ENCODE results near the gene FBXO8. TPM values are rescaled to one million over a fixed set of nuclear protein-coding genes. Genes with fewer than 3 reads are reported as not detected.

Gene FBXO8
- polyA plus RNA-seq, 4 donors: 28.5 to 37.4 (median 33.5) TPM

DNA sequence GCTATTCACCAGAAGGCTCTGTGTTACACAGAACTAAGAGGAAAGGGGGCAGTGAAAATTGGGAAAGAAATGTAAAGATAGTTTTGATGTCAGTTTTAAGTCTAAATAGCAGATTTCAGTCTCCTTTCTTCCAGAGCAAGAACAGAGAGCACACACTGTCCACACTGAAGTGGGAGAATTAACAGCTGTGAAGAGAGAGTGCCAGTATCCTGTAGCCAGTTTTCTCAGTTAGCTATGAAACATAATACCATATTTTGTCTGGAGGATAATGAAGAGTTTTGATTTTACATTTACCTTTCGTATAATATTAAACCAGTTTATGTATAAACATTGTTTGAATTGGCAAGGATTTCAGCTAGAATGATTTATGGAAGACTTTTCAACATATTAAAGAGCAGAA, 35.1 kb downstream of the FBXO8 start:
- DNase-seq (ENCODE audit: low read depth in 4 of 4, low spot score in 2 of 4): no peak

- DNase-seq (ENCODE audit: low read depth in 4 of 4, low spot score in 2 of 4): no peak
These were observed 37.8 kb downstream of the FBXO8 start for GRCh38 chr4:174245714-174246113.

- no peak for DNase-seq (ENCODE audit: low read depth in 4 of 4, low spot score in 2 of 4)
These were observed 39.0 kb downstream of the FBXO8 start for GRCh38 chr4:174244441-174244840.

DNA sequence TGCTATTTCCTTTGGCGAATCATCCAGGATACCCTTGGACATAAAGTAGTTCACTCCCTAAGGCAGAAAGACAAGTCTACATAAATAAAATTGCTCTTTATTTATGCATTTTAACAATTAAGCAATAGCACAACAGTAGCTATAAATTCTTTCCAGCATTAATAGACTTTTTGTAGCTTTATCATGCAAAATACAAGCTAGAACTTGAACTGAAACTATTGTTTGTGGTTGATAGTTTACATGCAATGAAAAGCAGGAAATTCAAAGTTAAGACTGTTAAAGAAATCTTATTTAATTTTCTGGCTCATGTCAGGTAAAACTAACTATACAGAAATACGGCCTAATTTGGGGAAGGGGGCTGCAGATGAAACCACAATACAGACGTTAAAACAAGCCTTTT, 42.3 kb downstream of the FBXO8 start:
- DNase-seq (ENCODE audit: low read depth in 4 of 4, low spot score in 2 of 4): no peak

DNA sequence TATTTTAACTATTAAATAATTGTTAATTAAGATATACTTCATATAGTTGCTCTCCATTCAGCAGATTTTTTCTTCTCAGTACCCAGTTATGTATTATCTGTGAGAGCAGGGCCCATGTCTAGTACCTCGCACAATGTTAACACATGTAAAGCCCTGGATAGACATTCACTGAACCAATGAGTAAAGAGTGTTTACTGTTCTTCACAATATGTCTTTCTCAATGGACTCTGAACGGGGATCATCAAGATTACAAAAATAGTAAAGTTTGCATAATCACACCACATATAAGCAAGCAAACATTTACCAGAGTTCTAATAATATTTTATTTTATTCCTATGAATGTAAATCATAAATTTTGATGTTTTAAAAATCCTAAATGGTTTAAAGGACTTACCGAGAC, 47.1 kb downstream of the FBXO8 start:
- no peak for DNase-seq (ENCODE audit: low read depth in 4 of 4, low spot score in 2 of 4)

GRCh38 chr4:174230680-174231079, 52.8 kb downstream of the FBXO8 start:
- DNase-seq (ENCODE audit: low read depth in 4 of 4, low spot score in 2 of 4): no peak

DNA sequence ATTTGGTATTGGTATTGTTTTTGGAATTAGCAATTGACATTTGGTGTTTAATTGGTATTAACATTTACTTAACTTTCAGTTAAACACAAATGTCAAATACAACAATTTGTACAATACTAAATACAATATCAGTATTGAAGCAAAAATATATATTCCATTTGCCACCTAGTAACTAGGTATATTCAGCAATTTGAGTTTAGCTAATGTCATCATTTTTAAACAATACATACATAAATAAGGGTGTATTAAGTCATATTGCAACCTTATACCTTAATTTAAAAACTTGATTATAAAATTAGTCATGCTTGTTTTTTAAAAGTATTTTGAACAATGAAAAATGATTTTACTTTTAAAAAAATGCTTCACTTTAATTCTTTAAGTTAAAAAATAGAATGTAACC, 53.3 kb downstream of the FBXO8 start:
- no peak for DNase-seq (ENCODE audit: low read depth in 4 of 4, low spot score in 2 of 4)

GRCh38 chr4:174228988-174229387, 54.5 kb downstream of the FBXO8 start:
- no peak for DNase-seq (ENCODE audit: low read depth in 4 of 4, low spot score in 2 of 4)

GRCh38 chr4:174225349-174226049, 58.0 kb downstream of the FBXO8 start:
- no peak for DNase-seq (ENCODE audit: low read depth in 4 of 4, low spot score in 2 of 4)

- DNase-seq (ENCODE audit: low read depth in 4 of 4, low spot score in 2 of 4): no peak
These were observed 58.9 kb downstream of the FBXO8 start for GRCh38 chr4:174224550-174224949.

DNA sequence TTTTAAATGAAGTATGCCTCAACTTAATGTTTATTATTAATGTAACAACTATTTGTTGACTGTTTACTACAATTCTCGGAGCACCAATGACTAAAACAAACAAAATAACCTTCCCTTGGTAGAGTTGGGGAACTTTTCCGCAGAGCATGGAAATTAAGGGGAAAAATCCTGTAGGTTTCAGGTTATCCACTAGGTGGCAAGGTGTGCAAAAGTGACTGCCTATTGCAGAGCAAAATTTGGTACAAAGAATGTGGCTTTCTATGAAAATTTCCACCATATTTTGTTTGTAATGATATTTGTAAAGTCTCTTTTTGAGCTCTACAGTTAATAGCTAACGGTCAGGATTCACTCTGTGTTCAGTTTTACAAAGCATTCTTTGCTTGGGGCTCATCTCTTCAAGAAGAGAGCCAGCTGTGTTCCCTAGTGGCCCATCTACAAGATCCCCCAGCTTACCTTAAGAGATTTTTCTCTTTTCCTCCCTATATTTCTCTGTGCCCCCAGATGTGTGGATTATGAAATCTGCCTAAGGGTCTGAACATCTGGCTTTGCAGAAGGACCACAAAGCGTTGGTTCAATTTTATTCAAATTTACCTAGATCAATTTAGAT, 61.1 kb downstream of the FBXO8 start:
- DNase-seq (ENCODE audit: low read depth in 4 of 4, low spot score in 2 of 4): no peak

GRCh38 chr4:174218127-174218790, 65.2 kb downstream of the FBXO8 start:
- no peak for DNase-seq (ENCODE audit: low read depth in 4 of 4, low spot score in 2 of 4)

DNA sequence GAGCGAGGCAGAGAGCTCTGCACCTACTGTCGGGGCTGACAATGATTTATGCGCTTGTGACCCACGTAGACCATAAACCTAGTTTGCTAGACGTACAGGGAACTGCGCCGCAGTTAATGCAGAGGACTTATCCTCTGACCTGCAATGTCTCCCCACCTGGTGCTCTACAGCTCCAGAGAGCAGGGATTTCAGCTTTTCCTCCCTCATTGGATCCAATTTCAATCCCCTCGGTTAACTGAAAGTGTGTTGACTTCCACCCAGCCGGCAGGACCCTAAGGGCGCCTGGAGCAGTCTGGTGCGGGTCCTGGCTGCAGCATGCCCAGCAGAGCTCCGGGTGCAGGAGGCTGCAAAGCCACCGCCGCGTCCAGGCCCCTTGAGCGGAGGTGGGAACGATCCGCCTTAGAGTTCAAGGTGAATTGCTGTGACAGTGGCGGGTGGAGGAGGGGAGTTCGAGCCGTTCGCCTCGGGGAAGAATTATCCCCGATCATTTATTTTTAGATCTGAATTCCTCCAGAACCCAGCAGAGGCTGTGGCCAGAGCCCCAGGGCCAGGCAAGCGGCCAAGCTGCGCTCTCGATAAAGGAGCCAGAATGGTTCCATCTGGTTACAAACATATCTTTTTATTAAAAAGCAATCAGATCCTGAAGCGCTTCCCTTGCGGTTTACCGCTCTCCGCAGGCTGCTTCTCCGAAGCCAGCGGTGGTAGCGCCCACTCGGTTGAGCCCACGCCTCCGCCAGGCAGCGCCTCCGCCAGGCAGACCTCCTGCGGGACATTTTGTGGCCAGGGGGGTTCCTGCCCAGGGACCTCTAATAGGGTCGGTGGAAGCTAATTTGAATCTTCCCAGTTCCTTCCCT, 66.0 kb downstream of the FBXO8 start:
- DNase-seq (ENCODE audit: low read depth in 4 of 4, low spot score in 2 of 4): no peak

- DNase-seq (ENCODE audit: low read depth in 4 of 4, low spot score in 2 of 4): no peak
These were observed 66.6 kb downstream of the FBXO8 start for GRCh38 chr4:174216799-174217272.

GRCh38 chr4:174215961-174216680, 67.3 kb downstream of the FBXO8 start:
- DNase-seq (ENCODE audit: low read depth in 4 of 4, low spot score in 2 of 4): no peak

DNA sequence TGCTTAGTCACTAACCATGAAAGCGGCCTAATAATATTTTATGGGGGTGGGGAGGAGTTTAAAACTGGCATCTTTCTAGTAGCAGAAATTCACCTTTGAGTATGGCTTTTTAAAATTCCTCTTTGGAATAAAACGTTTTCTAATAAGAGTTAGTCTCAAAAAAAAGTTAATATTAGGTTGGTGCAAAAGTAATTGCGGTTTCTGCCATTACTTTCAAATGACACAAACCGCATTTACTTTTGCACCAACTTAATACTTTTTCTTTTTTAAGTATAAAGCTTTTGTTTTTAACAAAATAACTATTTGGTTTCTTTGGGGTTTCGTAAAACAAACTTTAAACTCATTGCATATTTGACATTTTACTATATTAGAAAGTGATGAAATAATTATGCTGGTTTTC, 68.4 kb downstream of the FBXO8 start:
- DNase-seq (ENCODE audit: low read depth in 4 of 4, low spot score in 2 of 4): no peak

- no peak for DNase-seq (ENCODE audit: low read depth in 4 of 4, low spot score in 2 of 4)
These were observed 69.2 kb downstream of the FBXO8 start for GRCh38 chr4:174214101-174214878.

- no peak for DNase-seq (ENCODE audit: low read depth in 4 of 4, low spot score in 2 of 4)
These were observed 69.8 kb downstream of the FBXO8 start for GRCh38 chr4:174213731-174214100.

DNA sequence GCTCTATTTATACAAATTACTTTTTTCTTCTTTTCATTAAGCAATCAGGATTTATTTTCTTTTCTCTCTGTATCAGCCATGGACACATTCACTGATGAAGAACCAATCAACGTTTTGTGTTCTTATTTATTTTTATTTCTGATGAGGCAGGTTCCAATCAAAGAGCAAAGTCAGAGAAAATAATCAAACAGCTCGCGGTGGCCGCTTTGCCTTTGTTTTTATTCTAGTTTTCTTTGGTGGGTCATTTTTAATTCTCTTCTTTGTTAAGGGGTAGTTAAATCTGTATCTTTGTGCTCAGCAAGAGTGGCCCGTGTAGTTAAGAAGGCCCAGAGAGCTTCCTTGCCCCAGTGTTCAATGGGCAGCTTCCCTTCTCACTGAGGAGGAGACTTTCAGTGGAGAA, 71.4 kb downstream of the FBXO8 start:
- no peak for DNase-seq (ENCODE audit: low read depth in 4 of 4, low spot score in 2 of 4)

GRCh38 chr4:174211622-174212044, 71.8 kb downstream of the FBXO8 start:
- DNase-seq (ENCODE audit: low read depth in 4 of 4, low spot score in 2 of 4): no peak

Measured in left renal cortex interstitium (tissue), 4 donors.